HCT116 (cell line): ENCODE data around the gene CTNNAL1. TPM values are rescaled to one million over a fixed set of nuclear protein-coding genes. Genes with fewer than 3 reads are reported as not detected.

ENCODE experiments used
- ATAC-seq: fragments of 200-7000 bp; cut with Tn5 transposase; 2 replicates; pipeline ENCODE4 v1.9.1; 2020; ENCODE audit warnings: mild to moderate bottlenecking, moderate library complexity
- BruUV-seq: library from RNA; stranded (reverse); fragments of 400-500 nt; replicated peaks from 2 replicates; lab custom pipeline; 2021; lab: Mats Ljungman, UMichigan
- CTCF ChIA-PET: fragments of 300-600 bp; sonication (Branson Sonifier 250); formaldehyde crosslinking; loops from one replicate; lab custom pipeline; 2021; ENCODE audit warnings: antibody characterized with exemption; lab: Charles Lee
- POLR2A ChIA-PET: fragments of 300-600, 350-600 bp; sonication (Branson Sonifier 250); formaldehyde crosslinking; loops from one replicate; lab custom pipeline; 2021; ENCODE audit warnings: antibody characterized with exemption; lab: Charles Lee
- RAD21 ChIA-PET, 2 experiments: fragments of 300-600 bp; sonication (Branson Sonifier 250); formaldehyde crosslinking; loops; one replicate each; lab custom pipeline; 2023; ENCODE audit warnings: low total read pairs in 2 of 2; ENCODE audit not compliant: uncharacterized antibody in 2 of 2, unreplicated experiment in 2 of 2, low non-redundant PET in 1 of 2; lab: Charles Lee
- DNase-seq: peaks from one replicate; pipeline ENCODE4 v3.0.0-alpha.2; 2010; ENCODE audit warnings: low read depth, low spot score
- H2AFZ ChIP-seq: fragments of 200-600 bp; shearing (Covaris generic), sonication (generic); 2 replicates; pipeline ENCODE4 v1.6.1; 2017; ENCODE audit warnings: low read depth, mixed run types, mixed read lengths, antibody characterized with exemption, low read length; ENCODE audit not compliant: poor library complexity, severe bottlenecking
- H3K27ac ChIP-seq: 2 replicates; pipeline ENCODE4 v1.5.1; 2012; ENCODE audit warnings: low read depth, low read length
- H3K27me3 ChIP-seq: fragments of 200-600 bp; sonication (generic); 2 replicates; pipeline ENCODE4 v1.6.1; 2016; ENCODE audit warnings: mixed run types, low read length, mixed read lengths; ENCODE audit not compliant: insufficient read depth
- H3K36me3 ChIP-seq, 2 experiments: fragments of 200-500 bp in 1 of 2; fragments of 200-600 bp in 1 of 2; sonication (Bioruptor generic) in 1 of 2; sonication (generic) in 1 of 2; 2 replicates each; pipeline versions ENCODE4 v1.5.1 to v1.6.1; 2014 to 2016; ENCODE audit warnings: low read length in 2 of 2, inconsistent platforms in 1 of 2, mixed read lengths in 1 of 2, mixed run types in 1 of 2; ENCODE audit not compliant: insufficient read depth in 2 of 2, control insufficient read depth in 1 of 2
- H3K4me1 ChIP-seq, 2 experiments: fragments of 200-600 bp in 1 of 2; sonication (generic) in 1 of 2; 2 replicates each; pipeline versions ENCODE4 v1.5.1 to v1.6.1; 2012 to 2017; ENCODE audit warnings: low read length in 2 of 2, inconsistent platforms in 1 of 2, mild to moderate bottlenecking in 1 of 2, mixed read lengths in 1 of 2, mixed run types in 1 of 2, moderate library complexity in 1 of 2; ENCODE audit not compliant: insufficient read depth in 2 of 2, control insufficient read depth in 1 of 2
- H3K4me2 ChIP-seq: fragments of 200-600 bp; sonication (generic); 2 replicates; pipeline ENCODE4 v1.6.1; 2017; ENCODE audit warnings: mixed run types, low read length, mixed read lengths
- H3K4me3 ChIP-seq, 2 experiments: fragments of 200-600 bp in 1 of 2; sonication (generic) in 1 of 2; replicated peaks in 1 of 2; 2 replicates each; pipeline ENCODE4 v1.5.1; 2011 to 2016; ENCODE audit warnings: low read length in 2 of 2, control low read depth in 1 of 2, low read depth in 1 of 2, mild to moderate bottlenecking in 1 of 2, mixed read lengths in 1 of 2, mixed run types in 1 of 2
- H3K79me2 ChIP-seq: fragments of 200-600 bp; sonication (generic); 2 replicates; pipeline ENCODE4 v1.6.1; 2017; ENCODE audit warnings: mild to moderate bottlenecking, mixed run types, low read length, moderate library complexity, mixed read lengths; ENCODE audit not compliant: insufficient read depth
- H3K9ac ChIP-seq: fragments of 200-600 bp; sonication (generic); 2 replicates; pipeline ENCODE4 v1.6.1; 2016; ENCODE audit warnings: low read length, mixed read lengths
- H3K9me2 ChIP-seq: fragments of 200-600 bp; sonication (generic), shearing (Covaris generic); 2 replicates; pipeline ENCODE4 v1.6.1; 2017; ENCODE audit warnings: mixed run types, mild to moderate bottlenecking, moderate library complexity; ENCODE audit not compliant: insufficient read depth
- H3K9me3 ChIP-seq, 2 experiments: fragments of 200-500 bp in 1 of 2; fragments of 200-600 bp in 1 of 2; sonication (Bioruptor generic) in 1 of 2; sonication (generic) in 1 of 2; 2 replicates each; pipeline ENCODE4 v1.6.1; 2014 to 2017; ENCODE audit warnings: low read length in 2 of 2, mixed read lengths in 2 of 2, inconsistent platforms in 1 of 2, low read depth in 1 of 2, mild to moderate bottlenecking in 1 of 2, mixed run types in 1 of 2, moderate library complexity in 1 of 2; ENCODE audit not compliant: control insufficient read depth in 1 of 2, insufficient read depth in 1 of 2
- H4K20me1 ChIP-seq: fragments of 200-600 bp; sonication (generic), shearing (Covaris generic); 2 replicates; pipeline ENCODE4 v1.6.1; 2017; ENCODE audit warnings: mixed run types, mild to moderate bottlenecking, moderate library complexity; ENCODE audit not compliant: insufficient read depth
- CEBPB ChIP-seq: IDR thresholded peaks from 2 replicates; pipeline ENCODE4 v1.6.1; 2012; ENCODE audit warnings: low read depth
- CTCF ChIP-seq, 3 experiments: fragments of 200-600 bp in 1 of 3; sonication (generic) in 1 of 3; IDR thresholded peaks in 2 of 3; conservative IDR thresholded peaks in 1 of 3; 2 replicates each; pipeline ENCODE4 v1.5.1; 2012 to 2017; ENCODE audit warnings: low read depth in 2 of 3, low read length in 2 of 3, antibody characterized with exemption in 1 of 3, borderline replicate concordance in 1 of 3, control low read depth in 1 of 3, mild to moderate bottlenecking in 1 of 3, mixed read lengths in 1 of 3, mixed run types in 1 of 3, moderate library complexity in 1 of 3; ENCODE audit not compliant: insufficient read depth in 1 of 3
- EGR1 ChIP-seq: IDR thresholded peaks from 2 replicates; pipeline ENCODE4 v1.6.1; 2012; ENCODE audit warnings: low read depth
- ELF1 ChIP-seq: IDR thresholded peaks from 2 replicates; pipeline ENCODE4 v1.6.1; 2012; ENCODE audit warnings: low read depth, borderline replicate concordance
- EZH2 ChIP-seq: fragments of 200-600 bp; sonication (generic); IDR thresholded peaks from 2 replicates; pipeline ENCODE4 v1.6.1; 2017; ENCODE audit warnings: antibody characterized with exemption, mixed run types
- EZH2phosphoT487 ChIP-seq: fragments of 200-600 bp; IDR thresholded peaks from 2 replicates; pipeline ENCODE4 v1.6.1; 2018; ENCODE audit warnings: antibody characterized with exemption, borderline replicate concordance
- FOSL1 ChIP-seq: IDR thresholded peaks from 2 replicates; pipeline ENCODE4 v1.6.1; 2012; ENCODE audit warnings: low read depth
- JUND ChIP-seq: IDR thresholded peaks from 2 replicates; pipeline ENCODE4 v1.6.1; 2012
- POLR2AphosphoS5 ChIP-seq: IDR thresholded peaks from 2 replicates; pipeline ENCODE4 v1.6.1; 2011; ENCODE audit warnings: mild to moderate bottlenecking, low read depth, low read length, moderate library complexity
- RAD21 ChIP-seq: IDR thresholded peaks from 2 replicates; pipeline ENCODE4 v1.6.1; 2012; ENCODE audit warnings: low read depth, mild to moderate bottlenecking
- SIN3A ChIP-seq: IDR thresholded peaks from 2 replicates; pipeline ENCODE4 v1.6.1; 2012; ENCODE audit warnings: low read depth
- SRF ChIP-seq: IDR thresholded peaks from 2 replicates; pipeline ENCODE4 v1.6.1; 2012; ENCODE audit warnings: low read depth
- TCF7L2 ChIP-seq: IDR thresholded peaks from 2 replicates; pipeline ENCODE4 v1.7.0; 2011; ENCODE audit warnings: borderline replicate concordance, inconsistent platforms; ENCODE audit not compliant: insufficient read depth, insufficient read length; ENCODE audit errors: extremely low read depth
- YY1 ChIP-seq: IDR thresholded peaks from 2 replicates; pipeline ENCODE4 v1.6.1; 2011; ENCODE audit warnings: low read length, low read depth, moderate library complexity, mild to moderate bottlenecking; ENCODE audit not compliant: insufficient replicate concordance; ENCODE audit errors: extremely low read depth
- intact Hi-C: fragments of 100-400 bp; cut with micrococcal nuclease; formaldehyde crosslinking; loops from 2 replicates; pipeline ENCODE4 v1.10.0; 2022
- total RNA-seq: library from RNA; stranded (reverse); gene quantifications from one replicate; pipeline ENCODE4 v1.2.1, GENCODE V29; 2021; ENCODE audit not compliant: unreplicated experiment
- TF ChIP-seq, protein P1 (sequence below): IDR thresholded peaks from 2 replicates; pipeline ENCODE4 v1.6.1; 2012; ENCODE audit warnings: low read depth
- TF ChIP-seq, protein P2 (sequence below): IDR thresholded peaks from 2 replicates; pipeline ENCODE4 v1.6.1; 2012
- TF ChIP-seq, protein P3 (sequence below): IDR thresholded peaks from 2 replicates; pipeline ENCODE4 v1.6.1; 2011; ENCODE audit warnings: mild to moderate bottlenecking, low read length, moderate library complexity; ENCODE audit not compliant: insufficient replicate concordance; ENCODE audit errors: extremely low read depth

The CTNNAL1 gene
- total RNA-seq, 1 experiment from 2014 or later = 87.2 TPM

GRCh38 chr9:108939975-108940374, 73.3 kb downstream of the CTNNAL1 start:
- DNase-seq (no peak), ATAC-seq (no peak)
- Histone ChIP-seq H3K79me2 (peaks cover 8% of the 10 kb centered on the region), H3K9me3 (no peaks in the 10 kb centered on the region), H3K4me3 (no peak overlapping the region), H3K4me2 (no peak overlapping the region), H4K20me1 (no peaks in the 10 kb centered on the region), H3K9ac (no peak overlapping the region), H3K4me1 (peaks cover 0 to 5% of the 10 kb centered on the region in 2 experiments; a peak in 2 of 4 replicates), H3K27me3 (no peaks in the 10 kb centered on the region), H3K27ac (no peak overlapping the region), H2AFZ (no peak overlapping the region), H3K9me2 (no peaks in the 10 kb centered on the region), H3K36me3 (peaks cover 6 to 9% of the 10 kb centered on the region in 2 experiments; a peak in 3 of 4 replicates)
- RAD21 ChIA-PET = no interaction called here
- intact Hi-C loops = no loop called here
- TF ChIP-seq SIN3A (no peak), EGR1 (no peak), CEBPB (no peak), FOSL1 (no peak), POLR2AphosphoS5 (no peak), ELF1 (no peak), EZH2phosphoT487 (no peak), RAD21 (no peak), TCF7L2 (no peak), YY1 (no peak), CTCF (IDR thresholded peaks at IDR 0.05 in 2 of 3, conservative IDR thresholded peaks at IDR 0.05 in 1 of 3; ENCODE audit: borderline replicate concordance in 1 of 3, insufficient read depth in 1 of 3, low read depth in 2 of 3, low read length in 2 of 3) (no peak), EZH2 (no peak), JUND (no peak), SRF (no peak)
- TF ChIP-seq, protein P1, sequence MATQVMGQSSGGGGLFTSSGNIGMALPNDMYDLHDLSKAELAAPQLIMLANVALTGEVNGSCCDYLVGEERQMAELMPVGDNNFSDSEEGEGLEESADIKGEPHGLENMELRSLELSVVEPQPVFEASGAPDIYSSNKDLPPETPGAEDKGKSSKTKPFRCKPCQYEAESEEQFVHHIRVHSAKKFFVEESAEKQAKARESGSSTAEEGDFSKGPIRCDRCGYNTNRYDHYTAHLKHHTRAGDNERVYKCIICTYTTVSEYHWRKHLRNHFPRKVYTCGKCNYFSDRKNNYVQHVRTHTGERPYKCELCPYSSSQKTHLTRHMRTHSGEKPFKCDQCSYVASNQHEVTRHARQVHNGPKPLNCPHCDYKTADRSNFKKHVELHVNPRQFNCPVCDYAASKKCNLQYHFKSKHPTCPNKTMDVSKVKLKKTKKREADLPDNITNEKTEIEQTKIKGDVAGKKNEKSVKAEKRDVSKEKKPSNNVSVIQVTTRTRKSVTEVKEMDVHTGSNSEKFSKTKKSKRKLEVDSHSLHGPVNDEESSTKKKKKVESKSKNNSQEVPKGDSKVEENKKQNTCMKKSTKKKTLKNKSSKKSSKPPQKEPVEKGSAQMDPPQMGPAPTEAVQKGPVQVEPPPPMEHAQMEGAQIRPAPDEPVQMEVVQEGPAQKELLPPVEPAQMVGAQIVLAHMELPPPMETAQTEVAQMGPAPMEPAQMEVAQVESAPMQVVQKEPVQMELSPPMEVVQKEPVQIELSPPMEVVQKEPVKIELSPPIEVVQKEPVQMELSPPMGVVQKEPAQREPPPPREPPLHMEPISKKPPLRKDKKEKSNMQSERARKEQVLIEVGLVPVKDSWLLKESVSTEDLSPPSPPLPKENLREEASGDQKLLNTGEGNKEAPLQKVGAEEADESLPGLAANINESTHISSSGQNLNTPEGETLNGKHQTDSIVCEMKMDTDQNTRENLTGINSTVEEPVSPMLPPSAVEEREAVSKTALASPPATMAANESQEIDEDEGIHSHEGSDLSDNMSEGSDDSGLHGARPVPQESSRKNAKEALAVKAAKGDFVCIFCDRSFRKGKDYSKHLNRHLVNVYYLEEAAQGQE = no peak
- TF ChIP-seq, protein P2, sequence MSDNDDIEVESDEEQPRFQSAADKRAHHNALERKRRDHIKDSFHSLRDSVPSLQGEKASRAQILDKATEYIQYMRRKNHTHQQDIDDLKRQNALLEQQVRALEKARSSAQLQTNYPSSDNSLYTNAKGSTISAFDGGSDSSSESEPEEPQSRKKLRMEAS = no peak
- TF ChIP-seq, protein P3, sequence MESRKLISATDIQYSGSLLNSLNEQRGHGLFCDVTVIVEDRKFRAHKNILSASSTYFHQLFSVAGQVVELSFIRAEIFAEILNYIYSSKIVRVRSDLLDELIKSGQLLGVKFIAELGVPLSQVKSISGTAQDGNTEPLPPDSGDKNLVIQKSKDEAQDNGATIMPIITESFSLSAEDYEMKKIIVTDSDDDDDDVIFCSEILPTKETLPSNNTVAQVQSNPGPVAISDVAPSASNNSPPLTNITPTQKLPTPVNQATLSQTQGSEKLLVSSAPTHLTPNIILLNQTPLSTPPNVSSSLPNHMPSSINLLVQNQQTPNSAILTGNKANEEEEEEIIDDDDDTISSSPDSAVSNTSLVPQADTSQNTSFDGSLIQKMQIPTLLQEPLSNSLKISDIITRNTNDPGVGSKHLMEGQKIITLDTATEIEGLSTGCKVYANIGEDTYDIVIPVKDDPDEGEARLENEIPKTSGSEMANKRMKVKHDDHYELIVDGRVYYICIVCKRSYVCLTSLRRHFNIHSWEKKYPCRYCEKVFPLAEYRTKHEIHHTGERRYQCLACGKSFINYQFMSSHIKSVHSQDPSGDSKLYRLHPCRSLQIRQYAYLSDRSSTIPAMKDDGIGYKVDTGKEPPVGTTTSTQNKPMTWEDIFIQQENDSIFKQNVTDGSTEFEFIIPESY = no peak
- BruUV-seq = no TSS peak
- POLR2A ChIA-PET = no interaction called here
- CTCF ChIA-PET = no interaction called here
